Transverse colon (tissue), 4 donors: Measurements from ENCODE around the gene FAM83F.

Source experiments
- EP300 ChIP-seq: sonication (generic); formaldehyde crosslinking; IDR thresholded peaks from one replicate; pipeline ENCODE4 v1.6.1; 2017; ENCODE audit warnings: antibody characterized with exemption, low read depth
- POLR2AphosphoS5 ChIP-seq, 3 donors: sonication (generic); formaldehyde crosslinking; IDR thresholded peaks; one replicate each; pipeline ENCODE4 v1.6.1; 2016; ENCODE audit warnings: antibody characterized with exemption in 3 of 3
- TF ChIP-seq, protein P1 (sequence below), 5 experiments: fragments of 200-600 bp in 3 of 5; fragments of 450-650 bp in 2 of 5; sonication (generic) in 3 of 5; IDR thresholded peaks; 1 replicate in 2 of 5; 2 replicates in 3 of 5; pipeline ENCODE4 v1.5.1; 2016 to 2017; ENCODE audit warnings: antibody characterized with exemption in 5 of 5, inconsistent platforms in 3 of 5, mild to moderate bottlenecking in 2 of 5, moderate library complexity in 1 of 5

- TF ChIP-seq, protein P1, sequence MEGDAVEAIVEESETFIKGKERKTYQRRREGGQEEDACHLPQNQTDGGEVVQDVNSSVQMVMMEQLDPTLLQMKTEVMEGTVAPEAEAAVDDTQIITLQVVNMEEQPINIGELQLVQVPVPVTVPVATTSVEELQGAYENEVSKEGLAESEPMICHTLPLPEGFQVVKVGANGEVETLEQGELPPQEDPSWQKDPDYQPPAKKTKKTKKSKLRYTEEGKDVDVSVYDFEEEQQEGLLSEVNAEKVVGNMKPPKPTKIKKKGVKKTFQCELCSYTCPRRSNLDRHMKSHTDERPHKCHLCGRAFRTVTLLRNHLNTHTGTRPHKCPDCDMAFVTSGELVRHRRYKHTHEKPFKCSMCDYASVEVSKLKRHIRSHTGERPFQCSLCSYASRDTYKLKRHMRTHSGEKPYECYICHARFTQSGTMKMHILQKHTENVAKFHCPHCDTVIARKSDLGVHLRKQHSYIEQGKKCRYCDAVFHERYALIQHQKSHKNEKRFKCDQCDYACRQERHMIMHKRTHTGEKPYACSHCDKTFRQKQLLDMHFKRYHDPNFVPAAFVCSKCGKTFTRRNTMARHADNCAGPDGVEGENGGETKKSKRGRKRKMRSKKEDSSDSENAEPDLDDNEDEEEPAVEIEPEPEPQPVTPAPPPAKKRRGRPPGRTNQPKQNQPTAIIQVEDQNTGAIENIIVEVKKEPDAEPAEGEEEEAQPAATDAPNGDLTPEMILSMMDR (IDR thresholded peaks at IDR 0.05) = no peak
- no peak for TF ChIP-seq EP300
- no peak for TF ChIP-seq POLR2AphosphoS5 (IDR thresholded peaks at IDR 0.05)
Measured at GRCh38 chr22:39965748-39966147, 29.0 kb upstream of the FAM83F start.
